IMR-90 (cell line): ENCODE measurements around the gene PTP4A2. TPM values are rescaled to one million over a fixed set of nuclear protein-coding genes. Genes with fewer than 3 reads are reported as not detected.
"Not testable (repeated sequence)": the region's sequence is repeated elsewhere in the genome, so short reads cannot be mapped to it uniquely, and the experiment has no call there.

Experiments used
- ATAC-seq: fragments of 200-7000 bp; cut with Tn5 transposase; 2 replicates; pipeline ENCODE4 v1.9.1; 2020; ENCODE audit warnings: low read depth, mild to moderate bottlenecking, moderate library complexity
- BruUV-seq: library from RNA; stranded (reverse); fragments of 400-500 nt; replicated peaks from 2 replicates; lab custom pipeline; 2021; lab: Mats Ljungman, UMichigan
- CTCF ChIA-PET: fragments of 300-600 bp; formaldehyde crosslinking; extraction: SDS; loops from one replicate; lab custom pipeline; 2021; ENCODE audit warnings: antibody characterized with exemption; lab: Yijun Ruan, JAX
- POLR2A ChIA-PET: fragments of 300-600 bp; sonication (Branson Sonifier 250); formaldehyde crosslinking; loops from one replicate; lab custom pipeline; 2022; ENCODE audit warnings: antibody characterized with exemption; ENCODE audit not compliant: unreplicated experiment; lab: Charles Lee
- DNase-seq: peaks from one replicate; pipeline ENCODE4 v3.0.0; 2013
- H2AFZ ChIP-seq: replicated peaks from 2 replicates; pipeline ENCODE3; 2013; ENCODE audit warnings: low read length, mild to moderate bottlenecking; ENCODE audit not compliant: poor library complexity
- H2AK5ac ChIP-seq: 2 replicates; pipeline ENCODE4 v1.6.1; 2013; ENCODE audit warnings: low read depth, low read length, inconsistent platforms
- H2AK9ac ChIP-seq: replicated peaks from 2 replicates; pipeline ENCODE3; 2013; ENCODE audit warnings: mild to moderate bottlenecking, low read depth, low read length, moderate library complexity; ENCODE audit not compliant: poor library complexity
- H2BK120ac ChIP-seq: 2 replicates; pipeline ENCODE4 v1.6.1; 2013; ENCODE audit warnings: low read depth, low read length, inconsistent platforms
- H2BK15ac ChIP-seq: 3 replicates; pipeline ENCODE4 v1.6.1; 2013; ENCODE audit warnings: low read depth, low read length, inconsistent platforms
- H2BK20ac ChIP-seq: 2 replicates; pipeline ENCODE4 v1.6.1; 2013; ENCODE audit warnings: low read depth, mild to moderate bottlenecking, inconsistent platforms, low read length, moderate library complexity
- H2BK5ac ChIP-seq: 2 replicates; pipeline ENCODE4 v1.6.1; 2013; ENCODE audit warnings: mild to moderate bottlenecking, low read depth, low read length, inconsistent platforms; ENCODE audit not compliant: poor library complexity, severe bottlenecking
- H3K14ac ChIP-seq: replicated peaks from 2 replicates; pipeline ENCODE4 v1.6.1; 2013; ENCODE audit warnings: low read depth, low read length, inconsistent platforms
- H3K18ac ChIP-seq: 2 replicates; pipeline ENCODE4 v1.6.1; 2013; ENCODE audit warnings: low read depth, low read length, control low read depth
- H3K23ac ChIP-seq: 2 replicates; pipeline ENCODE4 v1.6.1; 2013; ENCODE audit warnings: low read depth, low read length, inconsistent platforms
- H3K27ac ChIP-seq: 2 replicates; pipeline ENCODE4 v1.5.1; 2013; ENCODE audit warnings: mild to moderate bottlenecking, control low read depth, low read length; ENCODE audit not compliant: insufficient read depth
- H3K27me3 ChIP-seq: 2 replicates; pipeline ENCODE4 v1.6.1; 2013; ENCODE audit warnings: low read length; ENCODE audit not compliant: control insufficient read depth, insufficient read depth
- H3K36me3 ChIP-seq: 2 replicates; pipeline ENCODE4 v1.6.1; 2013; ENCODE audit warnings: low read length, mixed read lengths; ENCODE audit not compliant: control insufficient read depth, insufficient read depth
- H3K4ac ChIP-seq: 2 replicates; pipeline ENCODE4 v1.6.1; 2013; ENCODE audit warnings: low read depth, low read length, inconsistent platforms
- H3K4me1 ChIP-seq: 2 replicates; pipeline ENCODE4 v1.6.1; 2013; ENCODE audit warnings: low read length, mixed read lengths; ENCODE audit not compliant: control insufficient read depth, insufficient read depth
- H3K4me2 ChIP-seq: 2 replicates; pipeline ENCODE4 v1.6.1; 2013; ENCODE audit warnings: low read depth, mild to moderate bottlenecking, control low read depth, low read length, moderate library complexity
- H3K4me3 ChIP-seq: 2 replicates; pipeline ENCODE4 v1.5.1; 2013; ENCODE audit warnings: low read depth, mild to moderate bottlenecking, control low read depth, low read length, moderate library complexity; ENCODE audit not compliant: insufficient read depth
- H3K56ac ChIP-seq: 2 replicates; pipeline ENCODE4 v1.6.1; 2013; ENCODE audit warnings: low read length, inconsistent platforms; ENCODE audit not compliant: insufficient read depth; ENCODE audit errors: extremely low read depth
- H3K79me1 ChIP-seq, 2 experiments: 2 replicates each; pipeline ENCODE4 v1.6.1; 2013; ENCODE audit warnings: low read length in 2 of 2, inconsistent platforms in 1 of 2, low read depth in 1 of 2
- H3K9ac ChIP-seq: 2 replicates; pipeline ENCODE4 v1.6.1; 2013; ENCODE audit warnings: low read depth, low read length, control low read depth
- H3K9me1 ChIP-seq: 2 replicates; pipeline ENCODE4 v1.6.1; 2013; ENCODE audit warnings: low read length, inconsistent platforms; ENCODE audit not compliant: insufficient read depth
- H3K9me3 ChIP-seq: 2 replicates; pipeline ENCODE4 v1.6.1; 2013; ENCODE audit warnings: low read length; ENCODE audit not compliant: control insufficient read depth, insufficient read depth
- H4K20me1 ChIP-seq: 2 replicates; pipeline ENCODE4 v1.6.1; 2013; ENCODE audit warnings: low read length, inconsistent platforms; ENCODE audit not compliant: insufficient read depth
- H4K5ac ChIP-seq: 2 replicates; pipeline ENCODE4 v1.6.1; 2013; ENCODE audit warnings: mild to moderate bottlenecking, low read depth, low read length, control low read depth
- H4K8ac ChIP-seq, 2 experiments: 2 replicates each; pipeline ENCODE4 v1.6.1; 2013; ENCODE audit warnings: low read depth in 2 of 2, low read length in 2 of 2, control low read depth in 1 of 2, inconsistent platforms in 1 of 2
- H4K91ac ChIP-seq: 2 replicates; pipeline ENCODE4 v1.6.1; 2013; ENCODE audit warnings: low read depth, low read length, inconsistent platforms; ENCODE audit not compliant: insufficient read depth
- CEBPB ChIP-seq: IDR thresholded peaks from 2 replicates; pipeline ENCODE4 v1.6.1; 2012; ENCODE audit warnings: low read depth, low read length, improper control_type of control experiment
- MXI1 ChIP-seq: IDR thresholded peaks from 2 replicates; pipeline ENCODE4 v1.6.1; 2012; ENCODE audit warnings: low read depth, mild to moderate bottlenecking, low read length, moderate library complexity, borderline replicate concordance
- RFX5 ChIP-seq: IDR thresholded peaks from 2 replicates; pipeline ENCODE4 v1.8.0; 2012; ENCODE audit warnings: low read depth, mild to moderate bottlenecking, low read length, moderate library complexity
- USF2 ChIP-seq: fragments of 150-350 bp; IDR thresholded peaks from 2 replicates; pipeline ENCODE4 v1.6.1; 2017; ENCODE audit warnings: mild to moderate bottlenecking, antibody characterized with exemption, low read length, low read depth
- WGBS, 2 experiments: methylation state at CpG; one replicate each; pipeline versions ENCODE4 v1.1.5 to v1.1.7; 2013; ENCODE audit warnings: missing lambda C conversion rate in 2 of 2; ENCODE audit not compliant: insufficient read length in 1 of 2; ENCODE audit errors: extremely low coverage in 2 of 2; 5-methylcytosine and 5-hydroxymethylcytosine counted together
- dilution Hi-C: fragments of 300-500 bp; cut with HindIII; formaldehyde crosslinking; loops from one replicate; pipeline ENCODE4 v1.14.3; 2018; ENCODE audit warnings: low sequenced_read_pairs; ENCODE audit not compliant: unreplicated experiment
- in situ Hi-C: fragments of 300-500 bp; cut with MboI; formaldehyde crosslinking; loops from 3 replicates; pipeline ENCODE4 v1.14.3; 2019; ENCODE audit warnings: low sequenced_read_pairs, inconsistent platforms, mixed read lengths
- intact Hi-C: fragments of 100-400 bp; cut with micrococcal nuclease; formaldehyde crosslinking; loops from 2 replicates; pipeline ENCODE4 v1.10.0; 2022
- polyA plus RNA-seq, 3 experiments: library from polyadenylated mRNA; depleted of rRNA; stranded (reverse); fragments of >200 nt; gene quantifications; 2 replicates each; pipeline ENCODE4 v1.2.3, GENCODE V29; 2012; ENCODE audit warnings: low replicate concordance in 1 of 3
- total RNA-seq: library from RNA; depleted of rRNA; stranded (reverse); fragments of >200 nt; gene quantifications from 2 replicates; pipeline ENCODE4 v1.2.3, GENCODE V29; 2012

The PTP4A2 gene
- total and polyA plus RNA-seq, 2 of the 4 experiments (the other 2 are of a cell fraction) = 135 to 328 TPM

DNA sequence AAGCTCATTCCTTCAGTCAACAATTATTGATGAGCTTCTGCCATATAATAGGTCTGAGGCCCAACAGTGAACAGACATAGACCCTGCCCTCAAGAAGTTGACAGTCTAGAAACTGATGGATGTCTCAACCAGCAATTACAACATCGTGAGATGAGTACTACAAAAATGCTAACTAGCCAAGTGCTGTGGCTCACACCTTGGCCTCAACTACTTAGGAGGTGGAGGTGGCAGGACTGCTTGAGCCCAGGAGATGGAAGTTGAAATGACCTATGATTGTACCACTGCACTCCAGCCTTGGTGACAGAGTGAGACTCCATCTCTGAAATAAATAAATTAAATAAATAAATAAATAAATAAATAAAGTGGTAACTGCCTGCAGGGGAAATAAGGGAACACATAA is 11.7 kb upstream of the PTP4A2 start:
- ChIA-PET CTCF (interaction anchor here (1.0 kb wide), 1 partner anchor 14 kb away, joined by 3 read pairs; no protein-coding TSS in a partner anchor), POLR2A (interaction anchor here (0.5 kb wide), 1 partner anchor 7 kb away, joined by 10 read pairs; no protein-coding TSS in a partner anchor)
- H3K4ac ChIP-seq = peak overlapping the region; percentile 10; the same call in 1 of the 2 replicates
- peak overlapping the region; percentile 3; the same call in 1 of the 2 replicates for H2AK5ac ChIP-seq
- no peak overlapping the region for H3K4me3 ChIP-seq
- BruUV-seq = no TSS peak
- H3K14ac ChIP-seq = no peak overlapping the region; the same call in 1 of the 2 replicates
- no peaks in the 10 kb centered on the region for H3K9me3 ChIP-seq
- no peak overlapping the region; the same call in 1 of the 2 replicates for H4K91ac ChIP-seq
- H3K9me1 ChIP-seq = peaks cover 15% of the 10 kb centered on the region
- H3K27ac ChIP-seq = no peak overlapping the region
- peak overlapping the region; percentile 33; the same call in 1 of the 3 replicates for H2BK15ac ChIP-seq
- no peak overlapping the region for H3K18ac ChIP-seq
- dilution Hi-C loops = no loop called here
- H2BK5ac ChIP-seq = peak overlapping the region; percentile 12
- H3K79me1 ChIP-seq = peaks cover 0 to 27% of the 10 kb centered on the region in 2 experiments; a peak in 3 of 4 replicates
- H4K20me1 ChIP-seq = no peaks in the 10 kb centered on the region
- TF ChIP-seq CEBPB = no peak
- no peak for TF ChIP-seq RFX5
- TF ChIP-seq MXI1 = no peak
- no peak for TF ChIP-seq USF2
- no peak overlapping the region for H2AK9ac ChIP-seq
- in situ Hi-C loops = no loop called here
- H4K8ac ChIP-seq = no peak overlapping the region
- H3K27me3 ChIP-seq = no peaks in the 10 kb centered on the region
- DNase-seq = no peak
- no peak for ATAC-seq
- 0 out of 2 replicates have a peak overlapping the region, but pooled peaks have one; percentile 40 for H2BK20ac ChIP-seq
- H4K5ac ChIP-seq = no peak overlapping the region
- H3K4me1 ChIP-seq = peaks cover 11% of the 10 kb centered on the region
- no peak overlapping the region for H3K9ac ChIP-seq
- intact Hi-C loops = no loop called here
- H3K36me3 ChIP-seq = no peaks in the 10 kb centered on the region
- H2BK120ac ChIP-seq = peak overlapping the region; percentile 61; the same call in 1 of the 2 replicates
- H3K23ac ChIP-seq = no peak overlapping the region
- H2AFZ ChIP-seq = no peak overlapping the region
- no CpG with 5 or more reads among the region's 1 CpG for WGBS, 2 experiments
- H3K56ac ChIP-seq = no peak overlapping the region
- no peak overlapping the region for H3K4me2 ChIP-seq

- dilution Hi-C loops, intact Hi-C loops, H3K14ac ChIP-seq, H2AK9ac ChIP-seq, DNase-seq, H3K4me3 ChIP-seq, BruUV-seq, ATAC-seq, H3K4me2 ChIP-seq, H4K20me1 ChIP-seq, H4K5ac ChIP-seq, H3K9ac ChIP-seq, H2AFZ ChIP-seq, H3K56ac ChIP-seq, H3K9me3 ChIP-seq, H3K27me3 ChIP-seq, in situ Hi-C loops, H3K36me3 ChIP-seq, H3K9me1 ChIP-seq: not testable (repeated sequence)
- peak overlapping the region; percentile 65; the same call in 1 of the 2 replicates for H2BK20ac ChIP-seq
- H2AK5ac ChIP-seq = peak overlapping the region; percentile 78; the same call in 1 of the 2 replicates
- POLR2A ChIA-PET = interaction anchor here (0.6 to 1.6 kb wide), 2 partner anchors 10 to 11 kb away, joined by 3 to 7 read pairs; no protein-coding TSS in a partner anchor
- peak overlapping the region in 1 of 2 experiments; percentile 26; a peak in 1 of 4 replicates for H4K8ac ChIP-seq
- peak overlapping the region; percentile 23; the same call in 1 of the 2 replicates for H3K27ac ChIP-seq
- peak overlapping the region; percentile 89 for H2BK5ac ChIP-seq
- H3K18ac ChIP-seq = 0 out of 2 replicates have a peak overlapping the region, but pooled peaks have one; percentile 33
- no CpG with 5 or more reads among the region's 10 CpGs for WGBS, 2 experiments
- peak overlapping the region; percentile 92 for H3K4ac ChIP-seq
- H2BK120ac ChIP-seq = peak overlapping the region; percentile 52; the same call in 1 of the 2 replicates
- peak overlapping the region; percentile 78; the same call in 1 of the 2 replicates for H3K23ac ChIP-seq
- H3K4me1 ChIP-seq = peaks cover 10% of the 10 kb centered on the region
- peak overlapping the region; percentile 91; the same call in 2 of the 3 replicates for H2BK15ac ChIP-seq
- CTCF ChIA-PET = interaction anchor here (3.0 kb wide), 1 partner anchor 18 kb away, joined by 12 read pairs; no protein-coding TSS in a partner anchor
- peak overlapping the region; percentile 58; the same call in 1 of the 2 replicates for H4K91ac ChIP-seq
- H3K79me1 ChIP-seq = peaks cover 0 to 11% of the 10 kb centered on the region in 2 experiments; a peak in 2 of 4 replicates
Observed at GRCh38 chr1:31945677-31946076, 7.5 kb upstream of the PTP4A2 start.
